ENCODE measurements around the gene SRRM2. TPM values are rescaled to one million over a fixed set of nuclear protein-coding genes. Genes with fewer than 3 reads are reported as not detected.

SRRM2 gene
- polyA plus RNA-seq, 3 donors, result 19.0 to 1,186 (median 31.8) TPM

- peaks cover 8 to 11% of the 10 kb centered on the region in 2 donors for H3K4me1 ChIP-seq (ENCODE audit: control insufficient read depth in 1 of 2, insufficient read depth in 2 of 2, low read length in 2 of 2)
Observed at GRCh38 chr16:2770057-2770951, 17.9 kb downstream of the SRRM2 start.

More at GRCh38 chr16:2770057-2770951, 17.9 kb downstream of the SRRM2 start:
- 96% methylated on average over 25 of the region's 32 CpGs for WGBS (ENCODE audit: insufficient coverage)
- peaks cover 0 to 4% (median 0%) of the 10 kb centered on the region in 3 donors for H3K27me3 Mint-ChIP-seq (ENCODE audit: low read depth in 3 of 3)
- no peak overlapping the region for H3K4me2 ChIP-seq (replicated peaks; ENCODE audit: extremely low read depth, low read length, poor library complexity, severe bottlenecking)
- intact Hi-C loops (cut with micrococcal nuclease), result no loop called here
- no peaks in the 10 kb centered on the region for H3K9me3 ChIP-seq (replicated peaks in 1 of 2; ENCODE audit: control insufficient read depth in 1 of 2, insufficient read depth in 1 of 2, low read length in 2 of 2)
- H2AFZ ChIP-seq (ENCODE audit: insufficient read depth, low read depth, low read length, poor library complexity, severe bottlenecking), result no peak overlapping the region
- H3K4me1 Mint-ChIP-seq, result peaks cover 17% of the 10 kb centered on the region
- H4K20me1 ChIP-seq (ENCODE audit: insufficient read depth, low read length), result peaks cover 100% of the 10 kb centered on the region
- H3K36me3 Mint-ChIP-seq, result peaks cover 92 to 99% of the 10 kb centered on the region in 2 donors
- H3K9me3 Mint-ChIP-seq, result peaks cover 0 to 1% (median 0%) of the 10 kb centered on the region in 7 donors
- no peak overlapping the region for H3K27ac ChIP-seq (ENCODE audit: low read depth in 1 of 2, low read length in 2 of 2)
- H3K36me3 ChIP-seq (replicated peaks in 1 of 2; ENCODE audit: control insufficient read depth in 1 of 2, insufficient read depth in 2 of 2, low read length in 2 of 2), result peaks cover 90 to 97% of the 10 kb centered on the region in 2 donors
- H3K27me3 ChIP-seq (ENCODE audit: control insufficient read depth in 2 of 2, insufficient read depth in 2 of 2, low read length in 2 of 2), result no peaks in the 10 kb centered on the region
- H3K9ac ChIP-seq (ENCODE audit: insufficient read depth, low read length, poor library complexity, severe bottlenecking), result no peak overlapping the region
- no peak overlapping the region for H3K4me3 ChIP-seq (replicated peaks in 1 of 3; ENCODE audit: low read depth in 2 of 3, low read length in 3 of 3)
- no peak overlapping the region for H3K4me3 Mint-ChIP-seq
- DNase-seq, result no peak
- peak overlapping the region in 5 of 7 donors; percentile 48 to 82 (median 52) for H3K27ac Mint-ChIP-seq
- peaks cover 45% of the 10 kb centered on the region for H3K79me2 ChIP-seq (ENCODE audit: insufficient read depth, low read length)
- TF ChIP-seq CTCF (IDR thresholded peaks at IDR 0.05), result no peak

All from CD14-positive monocyte (primary cell).